ENCODE measurements around the gene BRD9.

Gene BRD9

DNA sequence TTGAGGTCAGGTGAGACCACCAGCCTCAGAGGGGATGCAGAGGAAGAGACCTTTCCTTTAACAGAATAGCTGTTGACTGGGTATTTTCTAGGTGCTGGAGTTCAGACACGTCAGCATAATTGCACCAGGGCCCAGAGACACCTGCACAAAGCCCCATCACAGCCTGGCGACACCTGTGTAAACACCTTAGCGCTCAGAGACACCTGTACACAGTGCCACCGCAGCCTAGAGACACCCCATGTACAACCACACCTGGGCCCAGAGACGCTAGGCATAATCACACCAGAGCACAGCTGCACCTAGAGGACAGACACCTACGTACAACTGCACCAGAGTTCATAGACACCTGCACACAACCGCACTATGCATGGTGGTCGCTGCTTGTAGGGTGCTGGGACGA lies 1.1 kb upstream of the BRD9 start:
- H3K27ac ChIP-seq (ENCODE audit: low read depth, low read length), result no peak overlapping the region
- H3K79me2 ChIP-seq (ENCODE audit: control insufficient read depth, low read length), result peaks cover 82% of the 10 kb centered on the region

GRCh38 chr5:893137-893506 lies 521 bp upstream of the BRD9 start:
- Histone ChIP-seq H4K20me1 (ENCODE audit: control insufficient read depth, insufficient read depth, low read depth, low read length) (no peaks in the 10 kb centered on the region), H3K79me2 (ENCODE audit: control insufficient read depth, low read length) (peaks cover 88% of the 10 kb centered on the region), H3K27me3 (ENCODE audit: control insufficient read depth, low read length) (no peaks in the 10 kb centered on the region), H3K36me3 (ENCODE audit: control insufficient read depth, low read length) (peaks cover 77% of the 10 kb centered on the region), H3K9me2 (replicated peaks; ENCODE audit: control insufficient read depth, low read length) (no peaks in the 10 kb centered on the region), H3K4me1 (ENCODE audit: control insufficient read depth, low read length) (peaks cover 24% of the 10 kb centered on the region), H3K4me3 (ENCODE audit: low read length) (peak overlapping the region; percentile 95), H3F3A (ENCODE audit: control insufficient read depth, insufficient read depth) (no peaks in the 10 kb centered on the region), H3K9me3 (ENCODE audit: control insufficient read depth, insufficient read depth, low read length) (no peaks in the 10 kb centered on the region), H3K27ac (ENCODE audit: low read depth, low read length) (0 out of 2 replicates have a peak overlapping the region, but pooled peaks have one; percentile 52), H3K4me2 (ENCODE audit: low read length) (peak overlapping the region; percentile 80)
- TF ChIP-seq, protein P1, sequence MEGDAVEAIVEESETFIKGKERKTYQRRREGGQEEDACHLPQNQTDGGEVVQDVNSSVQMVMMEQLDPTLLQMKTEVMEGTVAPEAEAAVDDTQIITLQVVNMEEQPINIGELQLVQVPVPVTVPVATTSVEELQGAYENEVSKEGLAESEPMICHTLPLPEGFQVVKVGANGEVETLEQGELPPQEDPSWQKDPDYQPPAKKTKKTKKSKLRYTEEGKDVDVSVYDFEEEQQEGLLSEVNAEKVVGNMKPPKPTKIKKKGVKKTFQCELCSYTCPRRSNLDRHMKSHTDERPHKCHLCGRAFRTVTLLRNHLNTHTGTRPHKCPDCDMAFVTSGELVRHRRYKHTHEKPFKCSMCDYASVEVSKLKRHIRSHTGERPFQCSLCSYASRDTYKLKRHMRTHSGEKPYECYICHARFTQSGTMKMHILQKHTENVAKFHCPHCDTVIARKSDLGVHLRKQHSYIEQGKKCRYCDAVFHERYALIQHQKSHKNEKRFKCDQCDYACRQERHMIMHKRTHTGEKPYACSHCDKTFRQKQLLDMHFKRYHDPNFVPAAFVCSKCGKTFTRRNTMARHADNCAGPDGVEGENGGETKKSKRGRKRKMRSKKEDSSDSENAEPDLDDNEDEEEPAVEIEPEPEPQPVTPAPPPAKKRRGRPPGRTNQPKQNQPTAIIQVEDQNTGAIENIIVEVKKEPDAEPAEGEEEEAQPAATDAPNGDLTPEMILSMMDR (IDR thresholded peaks at IDR 0.05; ENCODE audit: low read depth, low read length, poor library complexity, severe bottlenecking), result no peak
- no peak for TF ChIP-seq EZH2phosphoT487 (IDR thresholded peaks at IDR 0.05; ENCODE audit: borderline replicate concordance, low read length)

More for the DNA sequence above, 1.1 kb upstream of the BRD9 start:
- Histone ChIP-seq H3K4me2 (ENCODE audit: low read length) (peak overlapping the region; percentile 80), H3K4me1 (ENCODE audit: control insufficient read depth, low read length) (peaks cover 24% of the 10 kb centered on the region), H3K9me2 (replicated peaks; ENCODE audit: control insufficient read depth, low read length) (no peaks in the 10 kb centered on the region), H3K9me3 (ENCODE audit: control insufficient read depth, insufficient read depth, low read length) (no peaks in the 10 kb centered on the region), H4K20me1 (ENCODE audit: control insufficient read depth, insufficient read depth, low read depth, low read length) (no peaks in the 10 kb centered on the region), H3K27me3 (ENCODE audit: control insufficient read depth, low read length) (no peaks in the 10 kb centered on the region), H3K36me3 (ENCODE audit: control insufficient read depth, low read length) (peaks cover 71% of the 10 kb centered on the region), H3K4me3 (ENCODE audit: low read length) (peak overlapping the region; percentile 95), H3F3A (ENCODE audit: control insufficient read depth, insufficient read depth) (no peaks in the 10 kb centered on the region)
- TF ChIP-seq EZH2phosphoT487 (IDR thresholded peaks at IDR 0.05; ENCODE audit: borderline replicate concordance, low read length), result no peak
- TF ChIP-seq, protein P1 (IDR thresholded peaks at IDR 0.05; ENCODE audit: low read depth, low read length, poor library complexity, severe bottlenecking), result no peak

GRCh38 chr5:891837-892393 lies 686 bp downstream of the BRD9 start:
- Histone ChIP-seq H3K4me1 (ENCODE audit: control insufficient read depth, low read length) (peaks cover 24% of the 10 kb centered on the region), H3K36me3 (ENCODE audit: control insufficient read depth, low read length) (peaks cover 88% of the 10 kb centered on the region), H3K4me3 (ENCODE audit: low read length) (peak overlapping the region; percentile 95), H3K27me3 (ENCODE audit: control insufficient read depth, low read length) (no peaks in the 10 kb centered on the region), H3K9me3 (ENCODE audit: control insufficient read depth, insufficient read depth, low read length) (no peaks in the 10 kb centered on the region), H3F3A (ENCODE audit: control insufficient read depth, insufficient read depth) (no peaks in the 10 kb centered on the region), H4K20me1 (ENCODE audit: control insufficient read depth, insufficient read depth, low read depth, low read length) (no peaks in the 10 kb centered on the region), H3K27ac (ENCODE audit: low read depth, low read length) (peak overlapping the region; percentile 52), H3K4me2 (ENCODE audit: low read length) (peak overlapping the region; percentile 80), H3K79me2 (ENCODE audit: control insufficient read depth, low read length) (peaks cover 100% of the 10 kb centered on the region), H3K9me2 (replicated peaks; ENCODE audit: control insufficient read depth, low read length) (no peaks in the 10 kb centered on the region)
- no peak for TF ChIP-seq EZH2phosphoT487 (IDR thresholded peaks at IDR 0.05; ENCODE audit: borderline replicate concordance, low read length)
- TF ChIP-seq, protein P1 (IDR thresholded peaks at IDR 0.05; ENCODE audit: low read depth, low read length, poor library complexity, severe bottlenecking), result no peak
